Lower leg skin (tissue), 4 donors: ENCODE measurements around the gene EHF. TPM values are rescaled to one million over a fixed set of nuclear protein-coding genes. Genes with fewer than 3 reads are reported as not detected.

Experiments
- DNase-seq, 2 donors: peaks; one replicate each; pipeline ENCODE4 v3.0.0-alpha.2; 2019; ENCODE audit warnings: low spot score in 2 of 2
- H3K4me3 ChIP-seq: fragments of 200-600 bp; sonication (generic); 2 replicates; pipeline ENCODE4 v1.5.1; 2017; ENCODE audit warnings: mild to moderate bottlenecking, low read depth; ENCODE audit not compliant: poor library complexity, severe bottlenecking
- CTCF ChIP-seq, 3 donors: fragments of 450-650 bp; IDR thresholded peaks; one replicate each; pipeline ENCODE4 v1.5.1; 2016; ENCODE audit warnings: antibody characterized with exemption in 3 of 3, mild to moderate bottlenecking in 3 of 3, moderate library complexity in 2 of 3
- POLR2A ChIP-seq, 2 donors: fragments of 450-650 bp; IDR thresholded peaks; one replicate each; pipeline ENCODE4 v1.6.1; 2016 to 2017; ENCODE audit warnings: antibody characterized with exemption in 2 of 2, mild to moderate bottlenecking in 1 of 2, moderate library complexity in 1 of 2
- WGBS, 2 donors: methylation state at CpG; one replicate each; pipeline ENCODE4 v1.1.5; 2018; 5-methylcytosine and 5-hydroxymethylcytosine counted together
- intact Hi-C: fragments of 100-400 bp; cut with DNase I; formaldehyde crosslinking; loops from one replicate; pipeline ENCODE4 v1.15.0; 2023; ENCODE audit warnings: low total_unique reads
- total RNA-seq, 4 donors: library from RNA; depleted of rRNA; stranded (reverse); fragments of >200 nt; gene quantifications; one replicate each; pipeline ENCODE4 v1.1.0, GENCODE V29; 2016

Gene EHF
- total RNA-seq, 4 donors from 2014 or later = 58.2 to 130 (median 86.3) TPM

DNA sequence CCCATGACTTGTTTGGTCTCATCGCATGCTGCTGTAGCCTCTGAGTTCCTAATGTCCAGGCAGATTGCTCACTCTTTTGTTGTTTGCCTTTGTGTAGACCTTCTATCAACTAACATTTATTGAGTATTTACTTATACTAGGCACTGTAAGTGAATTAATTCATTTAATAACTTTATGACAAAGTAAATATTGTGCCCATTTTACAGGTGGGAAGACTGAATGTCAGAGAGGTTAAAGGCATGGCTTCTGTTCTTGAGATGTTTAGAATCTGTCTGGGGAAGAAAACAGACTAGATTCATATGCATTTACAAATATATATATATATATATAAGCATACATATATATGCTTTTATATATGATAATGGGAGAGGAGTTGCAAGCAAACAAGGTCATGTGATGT is 27.1 kb downstream of the EHF start:
- DNase-seq = no peak
- TF ChIP-seq POLR2A (IDR thresholded peaks at IDR 0.05) (no peak), CTCF (IDR thresholded peaks at IDR 0.05) (no peak)
- 100% methylated on average over 1 of the region's 1 CpG for WGBS, 2 donors
- intact Hi-C loops = no loop called here
- H3K4me3 ChIP-seq = no peak overlapping the region

GRCh38 chr11:34649597-34649996 is 28.7 kb downstream of the EHF start:
- intact Hi-C loops = no loop called here
- no peak for TF ChIP-seq CTCF (IDR thresholded peaks at IDR 0.05)
- no peak for TF ChIP-seq POLR2A (IDR thresholded peaks at IDR 0.05)
- no peak for DNase-seq
- 54 to 80% methylated on average over 2 of the region's 2 CpGs for WGBS, 2 donors
- no peak overlapping the region for H3K4me3 ChIP-seq

- H3K4me3 ChIP-seq = no peak overlapping the region
- no peak for DNase-seq
- TF ChIP-seq CTCF (IDR thresholded peaks at IDR 0.05) (no peak), POLR2A (IDR thresholded peaks at IDR 0.05) (no peak)
- WGBS, 2 donors = 38 to 58% methylated on average over 6 of the region's 6 CpGs
- intact Hi-C loops = no loop called here
Measured at GRCh38 chr11:34650528-34650927, 29.6 kb downstream of the EHF start.

- intact Hi-C loops = no loop called here
- TF ChIP-seq POLR2A (IDR thresholded peaks at IDR 0.05) (no peak), CTCF (IDR thresholded peaks at IDR 0.05) (no peak)
- H3K4me3 ChIP-seq = no peak overlapping the region
- WGBS, 2 donors = 79 to 81% methylated on average over 3 of the region's 3 CpGs
- DNase-seq = no peak
Measured at GRCh38 chr11:34651551-34651950, 30.7 kb downstream of the EHF start.

DNA sequence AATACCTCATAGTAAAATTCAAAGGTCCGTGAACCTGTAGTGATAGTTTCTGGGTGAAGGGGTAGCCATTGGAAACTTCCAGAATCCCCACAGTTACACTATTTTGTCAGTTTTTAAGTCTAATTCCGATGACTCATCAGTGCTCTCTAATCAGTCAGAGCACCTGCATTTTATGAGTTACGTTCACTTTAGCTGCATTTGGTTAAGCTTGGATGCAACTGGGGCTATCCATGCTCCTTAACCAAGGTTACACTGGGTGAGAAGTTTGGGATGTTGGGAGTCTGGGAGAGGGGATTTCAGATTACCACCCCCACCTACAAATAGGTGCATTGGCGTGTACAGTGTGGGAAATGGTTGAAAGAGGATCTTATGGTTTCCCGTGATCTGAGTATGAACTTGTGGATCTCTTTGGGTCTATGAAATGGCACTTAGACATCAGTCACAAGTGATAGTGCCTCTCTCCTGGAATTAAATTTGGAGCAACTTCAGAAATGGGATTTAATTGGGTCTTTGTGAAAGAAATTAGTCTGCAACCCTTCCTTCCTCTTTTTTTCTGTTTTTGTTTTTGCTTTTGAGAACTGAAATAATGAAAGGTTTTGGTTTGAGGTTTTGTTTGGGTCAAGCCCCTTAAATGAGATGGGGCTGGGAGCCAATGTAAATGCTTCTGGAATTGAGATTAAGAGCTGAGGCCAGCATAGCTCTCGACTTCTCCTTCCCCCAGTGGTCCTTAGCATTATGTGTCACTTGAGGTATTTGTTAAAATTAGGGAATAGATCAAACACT is 31.5 kb downstream of the EHF start:
- no peak overlapping the region for H3K4me3 ChIP-seq
- TF ChIP-seq CTCF (IDR thresholded peaks at IDR 0.05) (no peak), POLR2A (IDR thresholded peaks at IDR 0.05) (no peak)
- DNase-seq = no peak
- 81 to 82% methylated on average over 6 of the region's 6 CpGs for WGBS, 2 donors
- intact Hi-C loops = no loop called here

DNA sequence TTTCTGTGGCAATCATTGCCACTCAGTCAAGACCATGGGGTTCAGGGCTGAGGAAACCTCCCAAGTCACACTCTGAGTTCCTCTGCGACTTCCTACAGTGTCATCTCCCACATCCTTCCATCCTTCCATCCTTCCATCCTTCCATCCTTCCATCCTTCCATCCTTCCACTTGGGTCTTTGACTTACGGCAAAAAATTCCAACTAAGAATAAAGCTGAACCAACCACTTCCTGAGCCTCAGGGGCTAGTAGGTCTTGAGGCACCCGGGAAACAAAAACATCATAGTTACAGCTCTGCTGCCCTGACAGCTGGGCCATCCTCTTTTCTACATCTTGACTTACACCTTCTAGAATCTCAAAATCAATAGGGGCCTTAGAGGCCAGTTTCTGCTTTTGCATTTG is 32.1 kb downstream of the EHF start:
- 68 to 74% methylated on average over 3 of the region's 3 CpGs for WGBS, 2 donors
- TF ChIP-seq POLR2A (IDR thresholded peaks at IDR 0.05) (no peak), CTCF (IDR thresholded peaks at IDR 0.05) (no peak)
- DNase-seq = no peak
- intact Hi-C loops = no loop called here
- H3K4me3 ChIP-seq = no peak overlapping the region
